ENCODE measurements around the gene CTNNB1.

DNA sequence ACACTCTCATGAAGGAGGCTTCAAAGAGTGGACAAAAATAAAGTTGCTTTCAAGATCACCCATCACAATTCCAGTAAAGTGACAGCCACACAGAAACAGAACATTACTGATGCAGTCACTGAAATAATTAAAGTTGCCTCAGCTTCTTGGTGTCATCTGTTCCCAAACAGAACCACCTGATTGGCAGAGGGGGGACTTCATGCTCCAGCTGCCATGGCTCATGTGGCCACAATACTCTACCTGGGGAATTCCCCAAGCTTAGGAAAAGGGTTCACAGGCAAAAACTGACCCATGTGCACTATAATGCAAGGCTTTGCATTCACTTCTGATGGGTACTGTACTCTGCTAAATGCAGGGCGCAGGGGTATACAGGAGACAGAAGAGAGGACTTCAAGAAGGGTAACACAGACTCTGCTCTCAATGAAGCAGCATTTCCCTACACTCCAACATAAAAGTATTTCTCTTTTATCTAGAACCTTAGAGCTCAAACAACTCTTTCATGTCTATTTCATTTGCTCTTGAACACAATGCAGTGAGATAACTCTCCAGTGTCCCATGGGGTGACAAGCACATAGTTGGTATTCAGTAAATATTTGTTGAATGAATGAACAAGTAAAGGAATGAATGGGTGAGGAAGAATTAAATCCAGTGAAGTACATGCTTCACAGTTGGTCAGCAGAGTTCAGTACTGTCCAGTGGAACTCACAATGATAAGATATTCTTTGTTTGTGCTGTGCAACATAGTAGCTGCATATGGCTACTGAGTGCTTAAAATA is 8.6 kb upstream of the CTNNB1 start:
- TF ChIP-seq, protein P1, sequence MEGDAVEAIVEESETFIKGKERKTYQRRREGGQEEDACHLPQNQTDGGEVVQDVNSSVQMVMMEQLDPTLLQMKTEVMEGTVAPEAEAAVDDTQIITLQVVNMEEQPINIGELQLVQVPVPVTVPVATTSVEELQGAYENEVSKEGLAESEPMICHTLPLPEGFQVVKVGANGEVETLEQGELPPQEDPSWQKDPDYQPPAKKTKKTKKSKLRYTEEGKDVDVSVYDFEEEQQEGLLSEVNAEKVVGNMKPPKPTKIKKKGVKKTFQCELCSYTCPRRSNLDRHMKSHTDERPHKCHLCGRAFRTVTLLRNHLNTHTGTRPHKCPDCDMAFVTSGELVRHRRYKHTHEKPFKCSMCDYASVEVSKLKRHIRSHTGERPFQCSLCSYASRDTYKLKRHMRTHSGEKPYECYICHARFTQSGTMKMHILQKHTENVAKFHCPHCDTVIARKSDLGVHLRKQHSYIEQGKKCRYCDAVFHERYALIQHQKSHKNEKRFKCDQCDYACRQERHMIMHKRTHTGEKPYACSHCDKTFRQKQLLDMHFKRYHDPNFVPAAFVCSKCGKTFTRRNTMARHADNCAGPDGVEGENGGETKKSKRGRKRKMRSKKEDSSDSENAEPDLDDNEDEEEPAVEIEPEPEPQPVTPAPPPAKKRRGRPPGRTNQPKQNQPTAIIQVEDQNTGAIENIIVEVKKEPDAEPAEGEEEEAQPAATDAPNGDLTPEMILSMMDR (conservative IDR thresholded peaks at IDR 0.05; ENCODE audit: low read depth, low read length), result no peak
- no peak for TF ChIP-seq EZH2 (IDR thresholded peaks at IDR 0.05; ENCODE audit: borderline replicate concordance, low read depth, low read length, poor library complexity, severe bottlenecking)
